ENCODE data around the gene PYCARD. TPM values are rescaled to one million over a fixed set of nuclear protein-coding genes. Genes with fewer than 3 reads are reported as not detected.
A peak's percentile ranks its signal among the peaks of the same experiment; 100 is the strongest.

Gene PYCARD
- total and polyA plus RNA-seq, 9 of the 15 experiments (the other 6 are each of a cell fraction or from before 2014, with no cell fraction given), result 1.3 to 28.4 (median 6.0) TPM

DNA sequence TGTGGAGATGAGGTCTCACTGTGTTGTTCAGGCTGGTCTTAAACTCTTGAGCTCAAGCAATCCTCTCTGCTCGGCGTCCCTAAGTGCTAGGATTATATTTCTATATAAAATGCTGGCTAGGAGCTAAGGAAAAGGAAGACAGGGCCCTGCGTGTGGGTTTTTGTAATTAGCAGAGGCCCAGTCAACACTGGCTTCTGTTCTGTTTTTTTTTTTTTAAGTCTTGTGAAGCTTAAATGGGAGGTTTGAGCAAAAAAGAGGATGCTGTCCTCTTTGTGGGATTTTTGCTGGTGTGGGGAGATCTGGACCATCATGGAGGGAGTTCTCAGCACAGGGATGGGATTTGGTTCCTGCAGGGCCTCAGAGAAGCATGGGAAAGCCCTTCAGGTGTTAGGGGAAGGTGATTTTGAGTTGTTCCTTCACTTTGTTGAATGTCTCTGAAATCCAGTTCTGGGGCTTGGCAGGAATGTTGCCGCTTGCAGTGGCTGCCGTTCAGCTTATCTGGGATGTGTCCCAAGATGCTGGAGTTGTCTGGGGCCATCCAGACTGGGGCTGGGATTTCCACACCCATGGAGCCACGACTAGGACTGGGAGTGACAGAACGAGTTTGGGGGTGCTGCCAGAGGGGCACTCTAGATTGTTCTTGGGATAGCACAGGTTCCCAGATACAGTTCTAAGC, 4.2 kb downstream of the PYCARD start:
- H3K4me1 ChIP-seq (replicated peaks in 1 of 2; ENCODE audit: control insufficient read depth in 2 of 2, insufficient read depth in 2 of 2, low read length in 2 of 2), result peaks cover 14 to 33% of the 10 kb centered on the region in 2 experiments
- no peaks in the 10 kb centered on the region for H3K27me3 ChIP-seq (ENCODE audit: control insufficient read depth in 2 of 2, insufficient read depth in 2 of 2, low read length in 2 of 2)
- no peak for ATAC-seq
- FAIRE-seq, result no peak
- H4K20me1 ChIP-seq (replicated peaks; ENCODE audit: control insufficient read depth, insufficient read depth, low read length), result peaks cover 19% of the 10 kb centered on the region
- H2AFZ ChIP-seq (ENCODE audit: low read depth, low read length), result no peak overlapping the region
- no peak overlapping the region for H3K9ac ChIP-seq (ENCODE audit: insufficient read depth in 1 of 2, low read depth in 2 of 2, low read length in 2 of 2)
- WGBS (ENCODE audit: insufficient coverage, low coverage, missing lambda C conversion rate), result 48% methylated on average over 7 of the region's 7 CpGs
- no peak for DNase-seq (ENCODE audit: extremely low read depth in 1 of 4, low spot score in 3 of 4)
- in situ Hi-C loops (cut with MboI) (no loop called here), intact Hi-C loops (cut with micrococcal nuclease) (no loop called here)
- H3K36me3 ChIP-seq (ENCODE audit: control insufficient read depth, insufficient read depth, low read length), result peaks cover 37% of the 10 kb centered on the region
- no peak for TF ChIP-seq ZNF217 (CRISPR knock-in tag; IDR thresholded peaks at IDR 0.05)
- peak; percentile 30; the same call in 1 of the 2 replicates for TF ChIP-seq SUPT5H (IDR thresholded peaks at IDR 0.05)
- 0 out of 2 replicates have a peak, but pooled peaks have one; percentile 16 for TF ChIP-seq POLR2A (conservative IDR thresholded peaks at IDR 0.05)
- no peaks in the 10 kb centered on the region for H3K79me2 ChIP-seq (ENCODE audit: control insufficient read depth, insufficient read depth, low read length)
- H3K4me3 ChIP-seq, result no peak overlapping the region
- no peaks in the 10 kb centered on the region for H3K9me1 ChIP-seq (ENCODE audit: control insufficient read depth, insufficient read depth, low read length)
- no peak overlapping the region for H3K4me2 ChIP-seq (ENCODE audit: insufficient read depth, low read length)
- ChIA-PET POLR2A (interaction anchor here (0.6 to 6.2 kb wide), 18 partner anchors 8 to 1087 kb away, joined by 3 to 33 read pairs (median 3); partner anchors contain the start of genes FUS, PYDC1 and TRIM72), CTCF (ENCODE audit: low intra/inter-chr PET ratio) (no interaction called here)
- H3K27ac ChIP-seq (ENCODE audit: extremely low read depth, low read depth, low read length), result no peak overlapping the region
- no peaks in the 10 kb centered on the region for H3K9me3 ChIP-seq (replicated peaks; ENCODE audit: control insufficient read depth, insufficient read depth, low read depth, low read length)
- no TSS peak for BruUV-seq (replicated peaks)

DNA sequence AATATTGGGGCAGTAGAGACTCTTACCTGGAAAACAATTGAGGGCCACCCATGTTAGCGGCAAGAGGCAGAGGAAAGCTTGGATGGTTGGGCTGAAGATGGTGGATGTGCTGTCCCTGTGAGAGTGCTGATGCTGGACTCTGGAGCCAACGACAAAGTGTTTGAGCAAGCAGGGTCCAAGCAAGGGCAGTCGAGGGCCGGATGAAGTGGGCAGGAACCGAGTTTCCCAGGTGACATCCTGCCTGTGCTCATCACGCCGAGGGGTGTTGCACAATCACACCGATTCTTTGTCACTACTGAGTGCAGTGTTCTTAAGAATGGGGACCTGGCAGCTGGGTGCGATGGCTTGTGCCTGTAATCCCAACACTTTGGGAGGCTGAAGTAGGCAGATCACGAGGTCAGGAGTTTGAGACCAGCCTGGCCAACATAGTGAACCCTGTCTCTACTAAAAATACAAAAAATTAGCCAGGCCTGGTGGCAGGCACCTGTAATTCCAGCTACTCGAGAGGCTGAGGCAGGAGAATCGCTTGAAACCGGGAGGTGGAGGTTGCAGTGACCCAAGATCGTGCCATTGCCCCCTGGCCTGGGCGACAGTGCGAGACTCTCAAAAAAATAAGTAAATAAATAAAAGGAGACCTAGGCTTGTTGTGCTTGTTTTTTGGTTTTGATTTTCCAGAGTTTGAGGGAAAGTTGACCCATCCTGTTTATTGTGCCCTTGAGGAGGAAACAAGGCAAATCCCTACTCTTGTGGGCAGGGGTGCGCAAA, 6.1 kb downstream of the PYCARD start:
- no TSS peak for BruUV-seq (replicated peaks)
- Histone ChIP-seq H3K27me3 (ENCODE audit: control insufficient read depth in 2 of 2, insufficient read depth in 2 of 2, low read length in 2 of 2) (no peaks in the 10 kb centered on the region), H3K9ac (ENCODE audit: insufficient read depth in 1 of 2, low read depth in 2 of 2, low read length in 2 of 2) (no peak overlapping the region), H3K4me2 (ENCODE audit: insufficient read depth, low read length) (no peak overlapping the region), H3K9me3 (replicated peaks; ENCODE audit: control insufficient read depth, insufficient read depth, low read depth, low read length) (no peaks in the 10 kb centered on the region), H4K20me1 (replicated peaks; ENCODE audit: control insufficient read depth, insufficient read depth, low read length) (peaks cover 23% of the 10 kb centered on the region), H2AFZ (ENCODE audit: low read depth, low read length) (no peak overlapping the region), H3K36me3 (ENCODE audit: control insufficient read depth, insufficient read depth, low read length) (peaks cover 55% of the 10 kb centered on the region), H3K27ac (ENCODE audit: extremely low read depth, low read depth, low read length) (peak overlapping the region; percentile 10; the same call in 1 of the 3 replicates), H3K4me3 (no peak overlapping the region), H3K79me2 (ENCODE audit: control insufficient read depth, insufficient read depth, low read length) (peaks cover under 1% of the 10 kb centered on the region; the same call in 1 of the 3 replicates), H3K9me1 (ENCODE audit: control insufficient read depth, insufficient read depth, low read length) (no peaks in the 10 kb centered on the region), H3K4me1 (replicated peaks in 1 of 2; ENCODE audit: control insufficient read depth in 2 of 2, insufficient read depth in 2 of 2, low read length in 2 of 2) (peaks cover 10 to 18% of the 10 kb centered on the region in 2 experiments; a peak in 4 of 5 replicates)
- ChIA-PET POLR2A (interaction anchor here (0.6 to 8.2 kb wide), 7 partner anchors 11 to 257 kb away, joined by 3 to 63 read pairs (median 14); partner anchors contain the start of genes FUS, PYDC1 and TRIM72), CTCF (ENCODE audit: low intra/inter-chr PET ratio) (no interaction called here)
- DNase-seq (ENCODE audit: extremely low read depth in 1 of 4, low spot score in 3 of 4) (no peak), FAIRE-seq (no peak), ATAC-seq (peak; percentile 7)
- WGBS (ENCODE audit: insufficient coverage, low coverage, missing lambda C conversion rate), result 75% methylated on average over 17 of the region's 17 CpGs
- intact Hi-C loops (cut with micrococcal nuclease), result no loop called here
- in situ Hi-C loops (cut with MboI), result no loop called here
- TF ChIP-seq, protein P1, sequence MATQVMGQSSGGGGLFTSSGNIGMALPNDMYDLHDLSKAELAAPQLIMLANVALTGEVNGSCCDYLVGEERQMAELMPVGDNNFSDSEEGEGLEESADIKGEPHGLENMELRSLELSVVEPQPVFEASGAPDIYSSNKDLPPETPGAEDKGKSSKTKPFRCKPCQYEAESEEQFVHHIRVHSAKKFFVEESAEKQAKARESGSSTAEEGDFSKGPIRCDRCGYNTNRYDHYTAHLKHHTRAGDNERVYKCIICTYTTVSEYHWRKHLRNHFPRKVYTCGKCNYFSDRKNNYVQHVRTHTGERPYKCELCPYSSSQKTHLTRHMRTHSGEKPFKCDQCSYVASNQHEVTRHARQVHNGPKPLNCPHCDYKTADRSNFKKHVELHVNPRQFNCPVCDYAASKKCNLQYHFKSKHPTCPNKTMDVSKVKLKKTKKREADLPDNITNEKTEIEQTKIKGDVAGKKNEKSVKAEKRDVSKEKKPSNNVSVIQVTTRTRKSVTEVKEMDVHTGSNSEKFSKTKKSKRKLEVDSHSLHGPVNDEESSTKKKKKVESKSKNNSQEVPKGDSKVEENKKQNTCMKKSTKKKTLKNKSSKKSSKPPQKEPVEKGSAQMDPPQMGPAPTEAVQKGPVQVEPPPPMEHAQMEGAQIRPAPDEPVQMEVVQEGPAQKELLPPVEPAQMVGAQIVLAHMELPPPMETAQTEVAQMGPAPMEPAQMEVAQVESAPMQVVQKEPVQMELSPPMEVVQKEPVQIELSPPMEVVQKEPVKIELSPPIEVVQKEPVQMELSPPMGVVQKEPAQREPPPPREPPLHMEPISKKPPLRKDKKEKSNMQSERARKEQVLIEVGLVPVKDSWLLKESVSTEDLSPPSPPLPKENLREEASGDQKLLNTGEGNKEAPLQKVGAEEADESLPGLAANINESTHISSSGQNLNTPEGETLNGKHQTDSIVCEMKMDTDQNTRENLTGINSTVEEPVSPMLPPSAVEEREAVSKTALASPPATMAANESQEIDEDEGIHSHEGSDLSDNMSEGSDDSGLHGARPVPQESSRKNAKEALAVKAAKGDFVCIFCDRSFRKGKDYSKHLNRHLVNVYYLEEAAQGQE (IDR thresholded peaks at IDR 0.05; ENCODE audit: borderline replicate concordance), result peak; percentile 34
- TF ChIP-seq, protein P1 (CRISPR knock-in tag; IDR thresholded peaks at IDR 0.05; ENCODE audit: low read depth), result no peak
- TF ChIP-seq RBFOX2 (IDR thresholded peaks at IDR 0.05; ENCODE audit: low read depth, low read length), result peak; percentile 38

Measured in K562 (cell line).